M059J (cell line): ENCODE measurements around the gene TERT. TPM values are rescaled to one million over a fixed set of nuclear protein-coding genes. Genes with fewer than 3 reads are reported as not detected.
"Not testable (repeated sequence)": the region's sequence is repeated elsewhere in the genome, so short reads cannot be mapped to it uniquely, and the experiment has no call there.

Experiments
- DNase-seq: peaks from one replicate; pipeline ENCODE4 v3.0.0-alpha.2; 2012; ENCODE audit warnings: low read depth
- total RNA-seq: library from RNA; depleted of rRNA; stranded (reverse); fragments of >200 nt; shearing (Covaris generic); gene quantifications from 2 replicates; pipeline ENCODE4 v1.2.3, GENCODE V29; 2014

Gene TERT
- total RNA-seq, 1 experiment from 2014 or later, result 0.62 TPM

- DNase-seq, result no peak
Measured at GRCh38 chr5:1294206-1294834, 548 bp downstream of the TERT start.

DNA sequence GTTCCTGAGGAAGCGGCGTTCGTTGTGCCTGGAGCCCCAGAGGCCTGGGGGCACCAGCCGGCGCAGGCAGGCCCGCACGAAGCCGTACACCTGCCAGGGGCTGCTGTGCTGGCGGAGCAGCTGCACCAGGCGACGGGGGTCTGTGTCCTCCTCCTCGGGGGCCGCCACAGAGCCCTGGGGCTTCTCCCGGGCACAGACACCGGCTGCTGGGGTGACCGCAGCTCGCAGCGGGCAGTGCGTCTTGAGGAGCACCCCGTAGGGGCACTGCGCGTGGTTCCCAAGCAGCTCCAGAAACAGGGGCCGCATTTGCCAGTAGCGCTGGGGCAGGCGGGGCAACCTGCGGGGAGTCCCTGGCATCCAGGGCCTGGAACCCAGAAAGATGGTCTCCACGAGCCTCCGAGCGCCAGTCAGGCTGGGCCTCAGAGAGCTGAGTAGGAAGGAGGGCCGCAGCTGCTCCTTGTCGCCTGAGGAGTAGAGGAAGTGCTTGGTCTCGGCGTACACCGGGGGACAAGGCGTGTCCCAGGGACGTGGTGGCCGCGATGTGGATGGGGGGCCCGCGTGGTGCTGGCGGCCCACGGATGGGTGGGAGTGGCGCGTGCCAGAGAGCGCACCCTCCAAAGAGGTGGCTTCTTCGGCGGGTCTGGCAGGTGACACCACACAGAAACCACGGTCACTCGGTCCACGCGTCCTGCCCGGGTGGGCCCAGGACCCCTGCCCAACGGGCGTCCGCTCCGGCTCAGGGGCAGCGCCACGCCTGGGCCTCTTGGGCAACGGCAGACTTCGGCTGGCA lies 1.3 kb downstream of the TERT start:
- no peak for DNase-seq

DNA sequence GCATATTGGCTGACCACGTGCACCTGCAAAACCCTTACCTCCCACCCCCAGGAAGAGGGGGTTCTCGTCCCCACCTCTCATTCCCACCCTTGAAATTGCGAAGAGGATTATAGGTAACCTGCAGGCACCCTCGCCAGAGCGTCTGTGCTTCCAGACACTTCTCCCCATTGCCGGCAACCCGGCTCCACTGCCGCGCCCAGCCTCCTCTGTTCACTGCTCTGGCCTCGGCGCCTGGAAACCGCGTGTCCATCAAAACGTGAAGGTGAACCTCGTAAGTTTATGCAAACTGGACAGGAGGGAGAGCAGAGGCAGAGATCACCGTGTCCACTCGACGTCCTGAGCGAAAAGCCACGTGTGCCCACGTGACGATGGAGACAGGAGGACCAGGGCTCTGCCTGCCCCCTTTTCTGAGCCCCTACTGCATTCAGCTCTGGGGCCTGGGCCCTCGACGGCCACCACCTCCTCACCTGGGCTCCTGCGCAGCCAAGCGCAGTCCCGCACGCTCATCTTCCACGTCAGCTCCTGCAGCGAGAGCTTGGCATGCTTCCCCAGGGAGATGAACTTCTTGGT lies 1.9 kb downstream of the TERT start:
- no peak for DNase-seq

DNA sequence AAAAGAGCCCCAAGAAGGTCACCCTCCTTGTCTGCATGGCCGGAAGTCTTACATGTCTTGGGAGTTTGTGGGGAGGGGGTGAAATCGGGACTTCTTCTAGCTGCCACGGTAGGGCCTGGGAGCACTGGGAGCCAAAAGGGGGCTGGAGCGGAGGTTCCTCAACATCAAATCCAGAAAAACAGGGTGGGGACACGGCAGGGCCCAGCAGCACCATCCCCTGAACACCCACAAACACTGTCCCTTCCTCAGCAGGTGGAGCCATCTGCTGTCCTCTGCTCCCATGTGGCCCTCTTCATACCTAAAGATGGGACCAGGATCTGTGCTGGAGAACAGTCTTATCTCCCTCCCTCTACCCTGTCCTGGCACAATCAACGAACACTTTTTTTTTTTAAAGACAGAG lies 2.7 kb downstream of the TERT start:
- DNase-seq, result no peak

- no peak for DNase-seq
Measured at GRCh38 chr5:1291611-1292080, 3.2 kb downstream of the TERT start.

GRCh38 chr5:1290956-1291355 lies 3.9 kb downstream of the TERT start:
- DNase-seq, result not testable (repeated sequence)

DNA sequence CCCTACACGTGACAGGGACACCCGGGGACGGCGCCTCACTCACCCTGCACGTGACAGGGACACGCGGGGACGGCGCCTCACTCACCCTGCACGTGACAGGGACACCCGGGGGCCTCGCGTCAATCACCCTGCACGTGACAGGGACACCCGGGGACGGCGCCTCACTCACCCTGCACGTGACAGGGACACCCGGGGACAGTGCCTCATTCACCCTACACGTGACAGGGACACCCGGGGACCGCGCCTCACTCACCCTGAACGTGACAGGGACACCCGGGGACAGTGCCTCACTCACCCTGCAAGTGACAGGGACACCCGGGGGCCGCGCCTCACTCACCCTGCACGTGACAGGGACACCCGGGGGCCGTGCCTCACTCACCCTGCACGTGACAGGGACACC lies 5.3 kb downstream of the TERT start:
- DNase-seq, result not testable (repeated sequence)

GRCh38 chr5:1288439-1289335 lies 6.2 kb downstream of the TERT start:
- no peak for DNase-seq

GRCh38 chr5:1285883-1286291 lies 9.0 kb downstream of the TERT start:
- no peak for DNase-seq

DNA sequence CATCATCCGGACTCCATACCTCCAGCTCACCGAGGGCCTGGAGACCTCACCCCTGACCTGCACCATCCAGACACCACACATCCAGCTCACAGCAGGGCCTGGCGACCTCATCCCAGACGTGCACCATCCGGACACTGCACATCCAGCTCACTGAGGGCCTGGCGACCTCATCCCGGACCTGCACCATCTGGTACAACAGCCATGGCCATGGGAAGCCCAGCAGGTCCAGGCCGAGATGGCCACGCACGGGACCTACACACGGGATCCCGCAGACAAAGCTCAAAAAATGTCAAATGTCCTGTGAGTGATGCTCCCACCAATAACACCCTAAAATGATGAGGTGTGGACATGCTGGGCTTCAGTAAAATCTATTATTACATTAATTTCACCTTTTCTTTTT lies 9.7 kb downstream of the TERT start:
- no peak for DNase-seq

- not testable (repeated sequence) for DNase-seq
Measured at GRCh38 chr5:1284336-1284970, 10.4 kb downstream of the TERT start.

DNA sequence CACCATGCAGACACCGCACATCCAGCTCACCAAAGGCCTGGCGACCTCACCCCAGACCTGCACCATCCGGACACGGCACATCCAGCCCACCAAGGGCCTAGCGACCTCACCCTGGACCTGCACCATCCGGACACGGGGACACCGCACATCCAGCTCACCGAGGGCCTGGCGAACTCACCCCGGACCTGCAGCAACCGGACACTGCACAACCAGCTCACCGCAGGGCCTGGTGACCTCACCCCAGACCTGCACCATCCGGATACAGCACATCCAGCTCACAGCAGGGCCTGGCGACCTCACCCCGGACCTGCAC lies 11.2 kb downstream of the TERT start:
- DNase-seq, result not testable (repeated sequence)

- DNase-seq, result not testable (repeated sequence)
Measured at GRCh38 chr5:1282993-1283728, 11.7 kb downstream of the TERT start.

- DNase-seq, result no peak
Measured at GRCh38 chr5:1282131-1282992, 12.5 kb downstream of the TERT start.

DNA sequence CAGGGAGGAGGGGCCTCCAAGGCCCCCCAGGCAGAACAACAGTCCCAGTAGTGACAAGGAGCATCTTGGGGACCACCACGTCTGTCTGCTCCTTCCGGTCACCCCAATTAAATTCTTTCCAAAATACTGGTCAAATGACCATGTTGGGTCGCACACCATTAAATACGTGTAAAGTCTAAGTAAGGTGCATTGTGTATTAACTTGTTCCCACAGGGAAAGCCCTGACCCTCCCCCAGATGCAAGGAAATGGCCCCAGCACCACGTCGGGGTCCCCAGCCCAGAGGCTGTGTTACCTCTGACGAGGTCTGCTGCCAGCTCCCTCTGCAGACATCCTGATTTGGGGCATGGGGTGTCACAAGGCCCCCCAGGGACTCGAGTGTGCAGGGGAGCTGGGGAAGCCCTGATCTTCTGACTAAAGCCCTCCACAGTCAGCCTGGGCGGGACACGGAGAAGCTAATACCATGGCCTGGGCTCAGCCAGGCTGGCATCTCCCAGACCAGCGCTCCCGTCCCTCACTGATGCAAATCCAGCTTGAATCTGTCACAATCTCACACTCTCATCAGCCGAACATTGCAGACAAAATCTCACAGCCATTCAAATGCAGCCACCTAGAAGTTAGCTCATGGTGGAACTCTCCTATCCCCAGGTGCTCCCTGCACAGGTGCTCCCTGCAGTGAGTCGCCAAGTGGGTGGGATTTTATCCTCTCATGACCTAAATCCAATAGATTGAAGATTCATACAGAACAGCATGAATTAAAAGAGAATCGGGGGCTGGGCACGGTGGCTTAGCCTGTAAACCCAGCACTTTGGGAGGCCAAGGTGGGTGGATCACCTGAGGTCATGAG lies 13.6 kb downstream of the TERT start:
- no peak for DNase-seq

DNA sequence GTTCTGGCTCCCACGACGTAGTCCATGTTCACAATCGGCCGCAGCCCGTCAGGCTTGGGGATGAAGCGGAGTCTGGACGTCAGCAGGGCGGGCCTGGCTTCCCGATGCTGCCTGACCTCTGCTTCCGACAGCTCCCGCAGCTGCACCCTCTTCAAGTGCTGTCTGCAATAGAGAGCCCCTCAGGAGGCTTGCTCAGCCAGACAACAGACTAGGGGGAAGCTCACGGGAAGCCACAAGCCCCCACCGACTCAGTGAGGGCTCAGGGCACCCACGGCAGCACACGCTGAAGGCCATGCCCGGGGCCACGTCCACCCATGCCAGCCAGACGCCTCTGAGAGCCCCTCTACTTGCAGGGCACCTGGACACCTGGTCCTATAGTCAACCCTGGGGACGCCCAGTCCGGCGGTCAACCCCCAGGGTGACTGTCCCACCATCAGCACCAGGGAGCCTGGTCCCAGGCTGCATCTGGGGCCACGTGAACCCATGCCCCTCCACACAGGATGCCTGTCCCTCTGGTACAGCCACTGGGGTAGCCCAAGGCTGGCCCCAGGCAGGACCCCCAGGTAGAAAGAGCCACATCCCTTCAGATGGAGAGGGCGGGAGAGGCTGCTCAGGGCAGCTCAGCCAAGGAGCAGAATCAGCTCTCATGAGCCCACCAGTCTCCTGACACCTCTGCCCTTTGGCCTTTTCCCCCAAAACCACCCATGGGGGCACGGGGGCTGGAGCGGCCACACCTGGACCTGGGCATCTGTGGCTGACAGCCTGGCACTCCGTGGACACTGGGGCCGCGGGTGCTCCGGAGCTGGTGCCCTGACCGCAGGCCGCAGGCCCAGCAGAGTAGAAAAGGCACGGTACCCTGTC lies 14.5 kb downstream of the TERT start:
- no peak for DNase-seq

- no peak for DNase-seq
Measured at GRCh38 chr5:1279443-1280151, 15.3 kb downstream of the TERT start.
